Kidney (tissue), 14 donors: ENCODE measurements around the gene FDPS. TPM values are rescaled to one million over a fixed set of nuclear protein-coding genes. Genes with fewer than 3 reads are reported as not detected.

Source experiments
- DNase-seq, 5 donors: peaks; one replicate each; pipeline ENCODE4 v3.0.0-alpha.2; 2013 to 2020
- FAIRE-seq: peaks from 2 replicates; lab custom pipeline; 2012; peaks lifted over from hg19 to GRCh38; lab: Jason Lieb, UNC
- H3K27ac ChIP-seq, 2 donors: one replicate each; pipeline ENCODE4 v1.7.0; 2013; ENCODE audit warnings: low read depth in 2 of 2, low read length in 2 of 2, inconsistent platforms in 1 of 2
- H3K27me3 ChIP-seq: one replicate; pipeline ENCODE4 v1.7.1; 2013; ENCODE audit warnings: low read length, inconsistent platforms; ENCODE audit not compliant: control insufficient read depth, insufficient read depth
- H3K36me3 ChIP-seq, 3 donors: one replicate each; pipeline versions ENCODE4 v1.7.0 to v1.7.1; 2013; ENCODE audit warnings: low read length in 3 of 3, control low read depth in 1 of 3, inconsistent platforms in 1 of 3; ENCODE audit not compliant: insufficient read depth in 3 of 3, control insufficient read depth in 2 of 3
- H3K4me1 ChIP-seq, 3 donors: one replicate each; pipeline versions ENCODE4 v1.7.0 to v1.7.1; 2013; ENCODE audit warnings: low read length in 3 of 3, inconsistent platforms in 1 of 3, low read depth in 1 of 3; ENCODE audit not compliant: control insufficient read depth in 2 of 3, insufficient read depth in 2 of 3
- H3K4me3 ChIP-seq, 3 donors: one replicate each; pipeline versions ENCODE4 v1.7.0 to v1.8.1; 2013; ENCODE audit warnings: low read length in 3 of 3, control low read depth in 1 of 3, inconsistent platforms in 1 of 3
- H3K9ac ChIP-seq, 3 donors: one replicate each; pipeline versions ENCODE4 v1.7.0 to v1.7.1; 2013; ENCODE audit warnings: low read length in 3 of 3, control low read depth in 1 of 3, inconsistent platforms in 1 of 3
- H3K9me3 ChIP-seq, 3 donors: one replicate each; pipeline versions ENCODE4 v1.7.0 to v1.7.1; 2013; ENCODE audit warnings: low read length in 3 of 3, control low read depth in 1 of 3, inconsistent platforms in 1 of 3; ENCODE audit not compliant: control insufficient read depth in 2 of 3, insufficient read depth in 1 of 3
- CTCF ChIP-seq: IDR thresholded peaks from 3 replicates; pipeline ENCODE4 v1.5.1; 2012; ENCODE audit warnings: mild to moderate bottlenecking, moderate library complexity, borderline replicate concordance; ENCODE audit not compliant: insufficient read depth; ENCODE audit errors: extremely low read depth
- intact Hi-C: fragments of 100-400 bp; cut with DNase I; formaldehyde crosslinking; loops from one replicate; pipeline ENCODE4 v1.11.1; 2022
- polyA plus RNA-seq: library from polyadenylated mRNA; stranded (reverse); fragments of 350-450 nt; fragmentation: Illumina TruSeq; extraction: RNeasy Lipid Tissue Mini Kit (QIAGEN cat#74804); gene quantifications from one replicate; pipeline ENCODE4 v1.2.3, GENCODE V29; 2014; ENCODE audit warnings: low read depth, low replicate concordance; ENCODE audit not compliant: insufficient read depth
- total RNA-seq: library from RNA; stranded (reverse); fragmentation: NEBNext Ultra II Directional; extraction: Animal tissue kit (Norgen Biotek cat#: 25700); gene quantifications from one replicate; pipeline ENCODE4 v1.2.1, GENCODE V29; 2021
- donor health status: control.
- donor health status: control.
- donor health status: control.
- donor health status: control.
- donor health status: control.
- donor health status: DM: yes; HTN: yes; CAD: no.
- donor health status: Normal renal cell carcinoma (clear cell type).

The FDPS gene
- total and polyA plus RNA-seq, 2 donors from 2014 or later = 112 to 184 TPM

GRCh38 chr1:155305881-155306391 is 2.7 kb upstream of the FDPS start:
- Histone ChIP-seq H3K4me3 (no peak overlapping the region), H3K27me3 (no peaks in the 10 kb centered on the region), H3K27ac (no peak overlapping the region), H3K9me3 (no peaks in the 10 kb centered on the region), H3K36me3 (no peaks in the 10 kb centered on the region), H3K9ac (no peak overlapping the region), H3K4me1 (peaks cover 0 to 7% (median 0%) of the 10 kb centered on the region in 3 donors)
- TF ChIP-seq CTCF = no peak
- intact Hi-C loops = no loop called here
- FAIRE-seq (no peak), DNase-seq (no peak)

- intact Hi-C loops = no loop called here
- peak; percentile 42 for TF ChIP-seq CTCF
- DNase-seq = peak in 2 of 5 donors; percentile 69 to 70
- peaks cover 0 to 7% (median 0%) of the 10 kb centered on the region in 3 donors for H3K4me1 ChIP-seq
- no peaks in the 10 kb centered on the region for H3K27me3 ChIP-seq
- H3K36me3 ChIP-seq = peaks cover 0 to 2% (median under 1%) of the 10 kb centered on the region in 3 donors
- FAIRE-seq = no peak
- H3K4me3 ChIP-seq = no peak overlapping the region
- no peaks in the 10 kb centered on the region for H3K9me3 ChIP-seq
- H3K27ac ChIP-seq = no peak overlapping the region
- no peak overlapping the region for H3K9ac ChIP-seq
Observed at GRCh38 chr1:155307247-155307740, 1.4 kb upstream of the FDPS start.

- peak in 4 of 5 donors; percentile 46 to 87 (median 68) for DNase-seq
- peaks cover 0 to 7% (median 0%) of the 10 kb centered on the region in 3 donors for H3K4me1 ChIP-seq
- H3K27me3 ChIP-seq = no peaks in the 10 kb centered on the region
- H3K9ac ChIP-seq = peak overlapping the region; percentile 87 to 96 (median 92)
- peak overlapping the region; percentile 83 to 96 (median 89) for H3K4me3 ChIP-seq
- H3K27ac ChIP-seq = peak overlapping the region; percentile 87 to 96
- intact Hi-C loops = no loop called here
- no peaks in the 10 kb centered on the region for H3K9me3 ChIP-seq
- TF ChIP-seq CTCF = no peak
- peaks cover 2 to 10% (median 4%) of the 10 kb centered on the region in 3 donors for H3K36me3 ChIP-seq
- no peak for FAIRE-seq
Observed at GRCh38 chr1:155309423-155310021, 856 bp downstream of the FDPS start.
